ENCODE data around the gene COL26A1. TPM values are rescaled to one million over a fixed set of nuclear protein-coding genes. Genes with fewer than 3 reads are reported as not detected.
A peak's percentile ranks its signal among the peaks of the same experiment; 100 is the strongest.

Gene COL26A1
- total and polyA plus RNA-seq, 2 of the 4 experiments (the other 2 are of a cell fraction), result not detected

- H3K4me1 ChIP-seq (ENCODE audit: control insufficient read depth, insufficient read depth, low read length), result no peaks in the 10 kb centered on the region
- no peak overlapping the region for H2BK5ac ChIP-seq (ENCODE audit: low read depth, low read length, poor library complexity, severe bottlenecking)
- no peaks in the 10 kb centered on the region for H3K9me1 ChIP-seq (ENCODE audit: insufficient read depth, low read length)
- no peak overlapping the region for H3K18ac ChIP-seq (ENCODE audit: low read depth, low read length)
- peak overlapping the region; percentile 71 for H2AFZ ChIP-seq (replicated peaks; ENCODE audit: low read length, poor library complexity)
- TF ChIP-seq RFX5 (IDR thresholded peaks at IDR 0.05; ENCODE audit: low read depth, low read length) (no peak), MAFK (IDR thresholded peaks at IDR 0.05; ENCODE audit: low read depth, low read length) (no peak), MAZ (IDR thresholded peaks at IDR 0.05; ENCODE audit: borderline replicate concordance, low read depth, low read length) (peak; percentile 46; the same call in 1 of the 2 replicates), RAD21 (IDR thresholded peaks at IDR 0.05; ENCODE audit: low read length) (peak; percentile 92), FOS (IDR thresholded peaks at IDR 0.05; ENCODE audit: low read depth, low read length) (no peak), CEBPB (IDR thresholded peaks at IDR 0.05; ENCODE audit: low read depth, low read length) (no peak), SMC3 (IDR thresholded peaks at IDR 0.05; ENCODE audit: low read depth, low read length) (peak; percentile 82), NFE2L2 (IDR thresholded peaks at IDR 0.05; ENCODE audit: low read depth, low read length) (no peak), CTCF (conservative IDR thresholded peaks at IDR 0.05; ENCODE audit: low read depth, low read length) (peak; percentile 95), BHLHE40 (IDR thresholded peaks at IDR 0.05; ENCODE audit: low read depth, low read length) (no peak), RCOR1 (IDR thresholded peaks at IDR 0.05; ENCODE audit: insufficient replicate concordance, low read length) (no peak)
- WGBS, 2 experiments (ENCODE audit: extremely low coverage in 2 of 2, insufficient read length in 1 of 2), result 0% methylated on average over 5 of the region's 25 CpGs; no CpG with 5 or more reads in 1 of the 2 experiments
- in situ Hi-C loops (cut with MboI; ENCODE audit: low sequenced_read_pairs), result loop anchor here (10.0 kb wide), 1 partner anchor 632 kb away; no protein-coding TSS in a partner anchor
- H2AK9ac ChIP-seq (replicated peaks; ENCODE audit: low read depth, low read length, poor library complexity), result peak overlapping the region; percentile 42
- intact Hi-C loops (cut with micrococcal nuclease), result loop anchor here (1.0 to 5.0 kb wide), 4 partner anchors 80 to 670 kb away; no protein-coding TSS in a partner anchor
- peak; percentile 67 for DNase-seq
- no peaks in the 10 kb centered on the region for H3K36me3 ChIP-seq (ENCODE audit: control insufficient read depth, insufficient read depth, low read length)
- no TSS peak for BruUV-seq (replicated peaks)
- no peak overlapping the region for H2BK15ac ChIP-seq (ENCODE audit: low read depth, low read length)
- H3K14ac ChIP-seq (replicated peaks; ENCODE audit: low read depth, low read length), result no peak overlapping the region
- H3K56ac ChIP-seq (ENCODE audit: extremely low read depth, insufficient read depth, low read length), result no peak overlapping the region
- no peak overlapping the region for H3K4me2 ChIP-seq (ENCODE audit: low read depth, low read length)
- H3K9ac ChIP-seq (ENCODE audit: low read depth, low read length), result no peak overlapping the region
- H4K8ac ChIP-seq (ENCODE audit: low read depth in 2 of 2, low read length in 2 of 2), result no peak overlapping the region
- H2BK120ac ChIP-seq (ENCODE audit: low read depth, low read length), result no peak overlapping the region
- H3K4ac ChIP-seq (ENCODE audit: low read depth, low read length), result no peak overlapping the region
- H3K27ac ChIP-seq (ENCODE audit: insufficient read depth, low read length), result no peak overlapping the region
- no peak overlapping the region for H4K91ac ChIP-seq (ENCODE audit: insufficient read depth, low read depth, low read length)
- H3K4me3 ChIP-seq (ENCODE audit: insufficient read depth, low read depth, low read length), result no peak overlapping the region
- H2BK20ac ChIP-seq (ENCODE audit: low read depth, low read length), result no peak overlapping the region
- H4K5ac ChIP-seq (ENCODE audit: low read depth, low read length), result no peak overlapping the region
- H3K27me3 ChIP-seq (ENCODE audit: control insufficient read depth, insufficient read depth, low read length), result peaks cover 11% of the 10 kb centered on the region; the same call in 1 of the 2 replicates
- no peak overlapping the region for H2AK5ac ChIP-seq (ENCODE audit: low read depth, low read length)
- ATAC-seq (ENCODE audit: low read depth), result peak; percentile 99
- no peaks in the 10 kb centered on the region for H3K9me3 ChIP-seq (ENCODE audit: control insufficient read depth, insufficient read depth, low read length)
- H3K23ac ChIP-seq (ENCODE audit: low read depth, low read length), result no peak overlapping the region
- ChIA-PET POLR2A (ENCODE audit: unreplicated experiment) (no interaction called here), CTCF (interaction anchor here (0.5 to 1.4 kb wide), 10 partner anchors 17 to 671 kb away, joined by 3 to 5 read pairs (median 3); no protein-coding TSS in a partner anchor)
- H3K79me1 ChIP-seq (ENCODE audit: low read depth in 1 of 2, low read length in 2 of 2), result no peaks in the 10 kb centered on the region
- H4K20me1 ChIP-seq (ENCODE audit: insufficient read depth, low read length), result no peaks in the 10 kb centered on the region
- dilution Hi-C loops (cut with HindIII; ENCODE audit: low sequenced_read_pairs, unreplicated experiment), result no loop called here
Measured at GRCh38 chr7:101602484-101603241, 240.0 kb downstream of the COL26A1 start.
